22Rv1 (cell line): Measurements from ENCODE around the gene C17orf75.
A peak's percentile ranks its signal among the peaks of the same experiment; 100 is the strongest.
"Not testable (repeated sequence)": the region's sequence is repeated elsewhere in the genome, so short reads cannot be mapped to it uniquely, and the experiment has no call there.

ENCODE experiments used
- H3K27ac ChIP-seq: fragments of 450-650 bp; 2 replicates; pipeline ENCODE4 v1.5.1; 2017
- CTCF ChIP-seq: fragments of 450-650 bp; IDR thresholded peaks from 2 replicates; pipeline ENCODE4 v1.5.1; 2017; ENCODE audit warnings: mild to moderate bottlenecking
- ZFX ChIP-seq: fragments of 450-650 bp; IDR thresholded peaks from 2 replicates; pipeline ENCODE4 v1.6.1; 2017; ENCODE audit warnings: antibody characterized with exemption, borderline replicate concordance

C17orf75 gene

GRCh38 chr17:32323811-32324491, 18.0 kb downstream of the C17orf75 start:
- H3K27ac ChIP-seq, result no peak overlapping the region
- no peak for TF ChIP-seq CTCF
- no peak for TF ChIP-seq ZFX

- H3K27ac ChIP-seq, result no peak overlapping the region
- TF ChIP-seq ZFX (no peak), CTCF (no peak)
Measured at GRCh38 chr17:32323046-32323445, 18.9 kb downstream of the C17orf75 start.

GRCh38 chr17:32320847-32321246, 21.1 kb downstream of the C17orf75 start:
- TF ChIP-seq CTCF, result no peak
- no peak for TF ChIP-seq ZFX
- no peak overlapping the region for H3K27ac ChIP-seq

GRCh38 chr17:32320080-32320479, 21.9 kb downstream of the C17orf75 start:
- H3K27ac ChIP-seq, result not testable (repeated sequence)

- no peak for TF ChIP-seq ZFX
- TF ChIP-seq CTCF, result peak; percentile 97
Measured at GRCh38 chr17:32319548-32319905, 22.4 kb downstream of the C17orf75 start.

GRCh38 chr17:32318071-32318470, 23.9 kb downstream of the C17orf75 start:
- no peak for TF ChIP-seq ZFX
- no peak overlapping the region for H3K27ac ChIP-seq

More at GRCh38 chr17:32319548-32319905, 22.4 kb downstream of the C17orf75 start:
- H3K27ac ChIP-seq, result no peak overlapping the region

GRCh38 chr17:32317353-32317752, 24.6 kb downstream of the C17orf75 start:
- TF ChIP-seq CTCF (no peak), ZFX (no peak)
- no peak overlapping the region for H3K27ac ChIP-seq

- H3K27ac ChIP-seq, result not testable (repeated sequence)
Measured at GRCh38 chr17:32316653-32317052, 25.3 kb downstream of the C17orf75 start.

- no peak overlapping the region for H3K27ac ChIP-seq
- TF ChIP-seq ZFX (no peak), CTCF (no peak)
Measured at GRCh38 chr17:32315171-32315570, 26.8 kb downstream of the C17orf75 start.
